Thyroid gland (tissue), 4 donors: ENCODE measurements around the gene MOG. TPM values are rescaled to one million over a fixed set of nuclear protein-coding genes. Genes with fewer than 3 reads are reported as not detected.
"Not testable (repeated sequence)": the region's sequence is repeated elsewhere in the genome, so short reads cannot be mapped to it uniquely, and the experiment has no call there.

Experiments used
- DNase-seq, 2 donors: peaks; one replicate each; pipeline ENCODE4 v3.0.0-alpha.2; 2019
- H3K27ac ChIP-seq, 3 donors: fragments of 200-600 bp; sonication (generic); 1 replicate in 2 of 3; 2 replicates in 1 of 3; pipeline ENCODE4 v1.5.1; 2016 to 2019; ENCODE audit warnings: mild to moderate bottlenecking in 1 of 3, moderate library complexity in 1 of 3
- H3K27me3 ChIP-seq: fragments of 200-600 bp; sonication (generic); one replicate; pipeline ENCODE4 v1.5.1; 2019
- H3K36me3 ChIP-seq, 2 donors: fragments of 200-600 bp; sonication (generic); one replicate each; pipeline ENCODE4 v1.5.1; 2016 to 2019
- H3K4me1 ChIP-seq, 2 donors: fragments of 200-600 bp; sonication (generic); one replicate each; pipeline ENCODE4 v1.5.1; 2017 to 2019
- H3K4me3 ChIP-seq, 3 donors: fragments of 200-600 bp; sonication (generic); replicated peaks in 1 of 3; 1 replicate in 2 of 3; 2 replicates in 1 of 3; pipeline ENCODE4 v1.5.1; 2016; ENCODE audit warnings: mild to moderate bottlenecking in 1 of 3
- H3K9me3 ChIP-seq: fragments of 200-600 bp; sonication (generic); one replicate; pipeline ENCODE4 v1.5.1; 2017
- POLR2A ChIP-seq, 2 donors: fragments of 450-650 bp; IDR thresholded peaks; one replicate each; pipeline ENCODE4 v1.6.1; 2017; ENCODE audit warnings: antibody characterized with exemption in 2 of 2, mild to moderate bottlenecking in 2 of 2, moderate library complexity in 1 of 2
- WGBS, 2 donors: methylation state at CpG; one replicate each; pipeline ENCODE4 v1.1.5; 2017; 5-methylcytosine and 5-hydroxymethylcytosine counted together
- intact Hi-C: fragments of 100-400 bp; cut with DNase I; formaldehyde crosslinking; loops from one replicate; pipeline ENCODE4 v1.15.1; 2023
- total RNA-seq, 4 donors: library from RNA; depleted of rRNA; stranded (reverse); fragments of >200 nt; gene quantifications; one replicate each; pipeline ENCODE4 v1.2.3, GENCODE V29; 2016
- TF ChIP-seq, protein P1 (sequence below), 6 experiments: fragments of 200-600 bp in 3 of 6; fragments of 450-650 bp in 3 of 6; sonication (generic) in 3 of 6; IDR thresholded peaks; one replicate each; pipeline ENCODE4 v1.5.1; 2016 to 2019; ENCODE audit warnings: antibody characterized with exemption in 6 of 6, mild to moderate bottlenecking in 2 of 6, inconsistent platforms in 1 of 6, moderate library complexity in 1 of 6

MOG gene
- total RNA-seq, 4 donors from 2014 or later, result not detected

DNA sequence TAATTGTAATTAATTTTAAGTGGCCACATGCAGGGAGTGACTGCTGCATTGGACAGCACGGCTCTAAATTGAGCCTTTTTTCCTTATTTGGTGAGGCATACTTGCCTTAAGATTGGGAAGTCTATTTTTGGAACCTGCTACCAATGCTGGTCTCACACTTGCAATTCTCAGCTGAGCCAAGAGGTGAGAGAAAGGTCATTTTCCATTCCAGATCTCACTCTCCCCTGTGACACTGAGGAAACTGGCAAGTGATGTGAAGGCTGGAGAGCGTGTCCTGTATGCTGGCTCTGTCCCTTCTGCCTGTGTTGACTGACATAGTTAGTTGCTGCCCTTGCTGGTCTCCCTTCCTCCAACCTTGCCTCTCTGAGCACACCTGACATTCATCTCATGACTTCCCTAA, 735 bp upstream of the MOG start:
- no peak for TF ChIP-seq POLR2A (IDR thresholded peaks at IDR 0.05)
- Histone ChIP-seq H3K27ac (no peak overlapping the region), H3K4me3 (no peak overlapping the region), H3K9me3 (no peaks in the 10 kb centered on the region), H3K4me1 (no peaks in the 10 kb centered on the region), H3K27me3 (no peaks in the 10 kb centered on the region), H3K36me3 (no peaks in the 10 kb centered on the region)
- intact Hi-C loops, result no loop called here
- DNase-seq, result no peak
- WGBS, 2 donors, result 42 to 48% methylated on average over 2 of the region's 2 CpGs

DNA sequence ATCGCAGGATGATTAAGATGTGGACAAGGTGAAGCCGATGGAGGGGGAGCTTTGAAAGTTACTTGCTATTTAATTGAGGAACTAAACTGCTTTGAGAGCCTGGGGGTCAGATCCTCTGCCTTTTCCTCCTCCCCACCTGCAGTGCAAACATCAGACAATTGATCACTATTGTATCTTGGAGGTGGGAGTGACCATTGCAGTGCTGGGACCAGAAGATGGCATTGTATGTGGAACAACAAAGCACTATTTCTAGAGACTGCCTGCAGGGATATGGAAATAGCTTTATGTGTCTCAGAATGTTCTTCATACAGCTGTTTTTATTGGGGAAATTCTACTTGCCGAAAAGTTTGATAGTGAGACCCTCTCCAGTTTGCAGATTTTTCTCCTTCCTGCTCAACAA, 4.2 kb downstream of the MOG start:
- H3K27me3 ChIP-seq, result no peaks in the 10 kb centered on the region
- no peak overlapping the region for H3K27ac ChIP-seq
- H3K9me3 ChIP-seq, result no peaks in the 10 kb centered on the region
- intact Hi-C loops, result no loop called here
- no peak for DNase-seq
- H3K4me1 ChIP-seq, result no peaks in the 10 kb centered on the region
- H3K4me3 ChIP-seq, result no peak overlapping the region
- WGBS, 2 donors, result 69 to 79% methylated on average over 3 of the region's 3 CpGs
- no peaks in the 10 kb centered on the region for H3K36me3 ChIP-seq
- no peak for TF ChIP-seq POLR2A (IDR thresholded peaks at IDR 0.05)
- TF ChIP-seq, protein P1, sequence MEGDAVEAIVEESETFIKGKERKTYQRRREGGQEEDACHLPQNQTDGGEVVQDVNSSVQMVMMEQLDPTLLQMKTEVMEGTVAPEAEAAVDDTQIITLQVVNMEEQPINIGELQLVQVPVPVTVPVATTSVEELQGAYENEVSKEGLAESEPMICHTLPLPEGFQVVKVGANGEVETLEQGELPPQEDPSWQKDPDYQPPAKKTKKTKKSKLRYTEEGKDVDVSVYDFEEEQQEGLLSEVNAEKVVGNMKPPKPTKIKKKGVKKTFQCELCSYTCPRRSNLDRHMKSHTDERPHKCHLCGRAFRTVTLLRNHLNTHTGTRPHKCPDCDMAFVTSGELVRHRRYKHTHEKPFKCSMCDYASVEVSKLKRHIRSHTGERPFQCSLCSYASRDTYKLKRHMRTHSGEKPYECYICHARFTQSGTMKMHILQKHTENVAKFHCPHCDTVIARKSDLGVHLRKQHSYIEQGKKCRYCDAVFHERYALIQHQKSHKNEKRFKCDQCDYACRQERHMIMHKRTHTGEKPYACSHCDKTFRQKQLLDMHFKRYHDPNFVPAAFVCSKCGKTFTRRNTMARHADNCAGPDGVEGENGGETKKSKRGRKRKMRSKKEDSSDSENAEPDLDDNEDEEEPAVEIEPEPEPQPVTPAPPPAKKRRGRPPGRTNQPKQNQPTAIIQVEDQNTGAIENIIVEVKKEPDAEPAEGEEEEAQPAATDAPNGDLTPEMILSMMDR (IDR thresholded peaks at IDR 0.05), result no peak

DNA sequence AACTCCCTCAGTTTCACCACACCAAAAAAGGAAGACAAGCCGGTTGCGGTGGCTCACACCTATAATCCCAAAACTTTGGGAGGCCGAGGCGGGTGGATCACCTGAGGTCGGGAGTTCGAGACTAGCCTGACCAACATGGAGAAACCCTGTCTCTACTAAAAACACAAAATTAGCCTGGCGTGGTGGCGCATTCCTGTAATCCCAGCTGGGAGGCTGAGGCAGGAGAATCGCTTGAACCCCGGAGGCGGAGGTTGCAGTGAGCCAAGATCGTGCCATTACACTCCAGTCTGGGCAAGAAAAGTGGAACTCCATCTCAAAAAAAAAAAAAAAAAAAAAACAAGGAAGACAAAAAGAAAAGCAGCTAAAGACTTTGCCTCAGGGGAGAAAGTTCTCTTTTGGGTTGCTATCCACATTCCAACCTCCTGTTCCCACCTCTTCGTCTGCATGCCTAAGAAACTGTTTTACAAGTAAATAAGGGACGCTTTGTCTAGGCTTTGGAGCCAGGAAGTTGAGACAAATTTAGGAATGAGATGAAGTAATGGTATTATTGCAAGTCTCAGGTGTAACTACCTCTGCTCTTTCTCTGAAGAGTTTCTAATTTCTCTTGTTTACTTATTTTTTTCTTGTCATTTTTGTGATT, 4.7 kb downstream of the MOG start:
- H3K9me3 ChIP-seq, H3K4me1 ChIP-seq, H3K27me3 ChIP-seq, H3K36me3 ChIP-seq, H3K4me3 ChIP-seq, intact Hi-C loops, DNase-seq, H3K27ac ChIP-seq: not testable (repeated sequence)
- WGBS, 2 donors, result 43 to 47% methylated on average over 14 of the region's 14 CpGs

DNA sequence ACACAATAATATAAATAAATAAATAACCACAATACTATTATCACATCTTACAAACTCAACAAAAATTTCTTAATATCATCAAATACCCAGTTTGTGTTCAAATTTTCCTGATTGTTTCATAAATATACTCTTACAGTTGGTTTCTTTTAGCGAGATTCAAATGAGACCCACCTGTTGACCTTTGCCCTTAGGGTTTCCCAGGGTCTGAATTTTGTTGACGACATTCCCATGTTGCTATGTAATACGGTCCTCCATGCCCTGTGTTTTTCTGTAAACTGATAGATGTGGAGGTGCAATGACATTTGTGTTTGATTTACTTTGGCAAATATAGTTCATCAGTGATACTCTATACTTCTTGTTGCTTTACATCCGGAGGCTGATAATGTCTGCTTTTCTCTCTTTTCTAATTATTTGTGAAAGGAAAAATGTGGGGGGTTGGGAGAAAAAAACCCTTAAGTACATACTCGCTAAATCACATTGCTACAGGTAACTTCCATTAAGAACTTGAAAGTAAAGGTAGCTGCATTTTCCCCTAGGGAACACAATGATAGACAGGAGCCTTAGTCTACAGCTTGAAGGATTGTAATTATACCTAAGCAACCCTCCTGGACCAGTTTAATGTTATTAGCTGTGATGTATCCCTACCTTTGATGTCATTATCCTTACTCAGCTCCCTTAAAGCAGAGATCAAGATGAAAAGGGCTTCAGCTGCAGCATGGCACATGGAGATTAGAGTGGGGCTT, 6.6 kb downstream of the MOG start:
- TF ChIP-seq, protein P1 (IDR thresholded peaks at IDR 0.05), result no peak
- no peak for TF ChIP-seq POLR2A (IDR thresholded peaks at IDR 0.05)
- Histone ChIP-seq H3K9me3 (no peaks in the 10 kb centered on the region), H3K27ac (no peak overlapping the region), H3K4me1 (no peaks in the 10 kb centered on the region), H3K36me3 (no peaks in the 10 kb centered on the region), H3K27me3 (no peaks in the 10 kb centered on the region), H3K4me3 (no peak overlapping the region)
- intact Hi-C loops, result no loop called here
- WGBS, 2 donors, result 59 to 60% methylated on average over 5 of the region's 5 CpGs
- DNase-seq, result no peak

DNA sequence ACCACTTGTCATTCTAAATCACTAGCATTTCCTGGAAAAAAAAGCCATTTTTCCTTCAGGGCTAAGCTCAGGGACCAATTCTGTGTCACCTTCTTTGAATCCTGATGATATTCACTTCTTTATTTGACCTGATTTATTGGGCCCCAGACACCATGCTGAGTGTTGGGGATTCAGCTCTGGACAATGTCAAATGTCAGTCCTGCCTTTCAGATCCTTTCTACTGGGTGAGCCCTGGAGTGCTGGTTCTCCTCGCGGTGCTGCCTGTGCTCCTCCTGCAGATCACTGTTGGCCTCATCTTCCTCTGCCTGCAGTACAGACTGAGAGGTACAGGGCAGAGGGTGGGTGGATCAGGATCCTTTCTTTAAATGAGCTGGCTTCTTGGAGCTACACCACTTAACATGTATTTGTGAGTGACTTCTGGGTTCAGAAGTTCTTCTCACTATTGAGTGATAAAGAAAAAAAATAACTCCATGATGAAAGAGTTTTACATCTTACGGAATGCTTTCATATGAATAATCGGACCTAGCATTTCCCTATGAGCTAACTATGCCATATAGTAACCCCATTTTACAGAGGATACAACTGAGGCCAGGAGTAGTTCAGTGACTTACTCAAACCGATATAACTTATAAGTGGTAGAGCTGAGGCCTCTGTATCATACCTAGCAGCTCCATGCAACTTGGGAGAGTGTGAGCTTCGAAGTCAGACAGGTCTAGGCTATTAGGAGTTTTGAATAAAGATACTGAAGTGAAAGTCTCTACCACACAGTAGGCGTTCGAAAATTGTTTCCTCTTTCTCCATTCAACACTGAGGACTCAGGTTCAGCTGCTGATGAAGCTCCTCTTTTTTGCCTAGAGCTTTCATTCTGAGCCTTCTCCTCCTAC, 9.3 kb downstream of the MOG start:
- WGBS, 2 donors, result 68 to 78% methylated on average over 8 of the region's 8 CpGs
- Histone ChIP-seq H3K4me3 (no peak overlapping the region), H3K9me3 (no peaks in the 10 kb centered on the region), H3K36me3 (no peaks in the 10 kb centered on the region), H3K27me3 (no peaks in the 10 kb centered on the region), H3K4me1 (no peaks in the 10 kb centered on the region), H3K27ac (no peak overlapping the region)
- intact Hi-C loops, result no loop called here
- DNase-seq, result no peak
- TF ChIP-seq, protein P1 (IDR thresholded peaks at IDR 0.05), result no peak
- TF ChIP-seq POLR2A (IDR thresholded peaks at IDR 0.05), result no peak

DNA sequence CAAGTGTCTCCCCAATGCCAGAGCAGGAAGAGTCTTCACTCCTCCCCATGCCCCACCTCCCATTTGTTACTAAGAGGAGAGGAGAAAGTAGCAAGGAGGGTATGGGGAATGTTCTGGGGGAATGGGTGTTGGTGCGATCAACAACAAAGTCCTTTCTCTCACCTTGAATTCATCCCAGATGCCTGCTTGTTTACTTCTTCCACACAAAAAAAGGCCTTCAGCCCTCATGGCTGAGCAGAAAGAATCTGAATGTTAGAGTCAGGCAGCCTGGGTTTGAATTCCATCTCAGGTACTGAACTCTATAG, 9.9 kb downstream of the MOG start:
- no peaks in the 10 kb centered on the region for H3K36me3 ChIP-seq
- no peaks in the 10 kb centered on the region for H3K27me3 ChIP-seq
- no peaks in the 10 kb centered on the region for H3K4me1 ChIP-seq
- no peak overlapping the region for H3K4me3 ChIP-seq
- intact Hi-C loops, result no loop called here
- no peak for TF ChIP-seq POLR2A (IDR thresholded peaks at IDR 0.05)
- TF ChIP-seq, protein P1 (IDR thresholded peaks at IDR 0.05), result no peak
- no peaks in the 10 kb centered on the region for H3K9me3 ChIP-seq
- WGBS, 2 donors, result 70 to 80% methylated on average over 1 of the region's 1 CpG
- DNase-seq, result no peak
- H3K27ac ChIP-seq, result no peak overlapping the region
